HG03469 (cell line): ENCODE data around the gene TRIM17.

ENCODE experiments used
- ATAC-seq: cut with Tn5 transposase; IDR thresholded peaks from one replicate; pipeline ENCODE4 v1.9.1; 2021; ENCODE audit warnings: mild to moderate bottlenecking, moderate library complexity, moderate number of reproducible peaks; ENCODE audit not compliant: unreplicated experiment

TRIM17 gene, protein sequence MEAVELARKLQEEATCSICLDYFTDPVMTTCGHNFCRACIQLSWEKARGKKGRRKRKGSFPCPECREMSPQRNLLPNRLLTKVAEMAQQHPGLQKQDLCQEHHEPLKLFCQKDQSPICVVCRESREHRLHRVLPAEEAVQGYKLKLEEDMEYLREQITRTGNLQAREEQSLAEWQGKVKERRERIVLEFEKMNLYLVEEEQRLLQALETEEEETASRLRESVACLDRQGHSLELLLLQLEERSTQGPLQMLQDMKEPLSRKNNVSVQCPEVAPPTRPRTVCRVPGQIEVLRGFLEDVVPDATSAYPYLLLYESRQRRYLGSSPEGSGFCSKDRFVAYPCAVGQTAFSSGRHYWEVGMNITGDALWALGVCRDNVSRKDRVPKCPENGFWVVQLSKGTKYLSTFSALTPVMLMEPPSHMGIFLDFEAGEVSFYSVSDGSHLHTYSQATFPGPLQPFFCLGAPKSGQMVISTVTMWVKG

DNA sequence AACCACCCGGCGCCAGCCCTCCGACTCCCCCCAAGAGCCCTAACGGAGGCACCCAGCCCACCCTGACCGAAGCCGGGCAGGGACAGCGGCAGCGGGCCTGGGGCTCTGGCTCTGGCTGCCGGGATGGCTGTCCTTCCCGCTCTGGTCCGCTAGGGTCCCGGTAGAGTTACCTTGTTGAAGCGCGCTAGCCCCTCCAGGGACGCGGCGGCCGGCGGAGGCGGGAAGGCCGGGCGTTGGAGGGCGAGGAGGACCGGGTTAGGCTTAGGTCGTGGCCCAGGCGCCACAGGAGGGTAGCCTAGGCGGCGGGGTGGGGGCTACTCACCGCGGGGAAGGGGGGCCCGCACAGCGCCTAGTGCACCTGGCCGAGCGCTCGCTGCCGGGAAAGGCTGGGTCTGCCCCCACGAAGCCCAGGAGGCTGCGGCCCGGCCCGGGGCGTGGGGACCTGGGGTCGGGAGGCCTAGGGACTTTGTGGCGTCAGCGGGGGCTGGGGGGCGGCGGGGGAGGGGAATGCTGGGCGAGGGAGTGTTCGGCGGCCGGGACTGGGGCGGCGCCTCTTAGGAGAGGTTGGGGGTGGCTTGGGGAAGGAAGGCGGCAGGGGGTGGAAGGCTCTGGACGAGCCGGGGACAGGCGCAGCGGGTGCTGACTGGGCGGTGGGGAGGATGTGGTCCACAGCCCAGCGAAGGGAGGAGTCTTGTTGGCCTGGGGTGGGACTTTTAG lies at the start of gene TRIM17:
Gene TRIM17, minus strand, starts transcription at position 645 of the 717 bp plus-strand sequence. CDS start 1,789 bp downstream, outside the sequence.
- ATAC-seq, result no peak

DNA sequence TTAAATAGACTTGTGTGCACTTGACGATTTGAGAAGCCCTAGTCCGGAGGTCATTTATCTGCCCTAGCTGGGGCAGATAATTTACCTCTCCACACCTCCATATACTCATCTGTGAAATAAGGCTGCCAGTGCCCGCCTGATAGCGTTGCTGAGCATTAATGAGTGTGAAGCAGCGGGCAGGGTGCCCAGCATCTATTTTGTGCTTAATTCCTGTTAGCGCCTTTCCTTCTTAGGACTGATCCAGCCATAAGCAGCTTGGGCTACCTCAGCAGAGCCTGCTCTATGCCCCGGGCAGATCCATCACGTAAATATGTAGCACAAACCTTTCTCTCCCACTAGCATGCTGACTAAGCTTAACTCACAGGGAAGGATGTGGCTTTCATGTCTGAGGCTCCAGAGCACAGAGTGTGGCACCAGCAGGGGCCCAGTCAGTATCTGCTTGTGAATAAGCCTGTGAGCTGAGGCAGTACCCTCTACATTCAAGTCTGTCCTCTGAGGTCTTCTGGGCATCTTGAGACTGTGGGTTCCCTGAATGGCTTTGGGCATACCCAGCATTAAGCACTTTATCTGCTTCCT lies 49.0 kb upstream of the TRIM17 start:
- no peak for ATAC-seq

DNA sequence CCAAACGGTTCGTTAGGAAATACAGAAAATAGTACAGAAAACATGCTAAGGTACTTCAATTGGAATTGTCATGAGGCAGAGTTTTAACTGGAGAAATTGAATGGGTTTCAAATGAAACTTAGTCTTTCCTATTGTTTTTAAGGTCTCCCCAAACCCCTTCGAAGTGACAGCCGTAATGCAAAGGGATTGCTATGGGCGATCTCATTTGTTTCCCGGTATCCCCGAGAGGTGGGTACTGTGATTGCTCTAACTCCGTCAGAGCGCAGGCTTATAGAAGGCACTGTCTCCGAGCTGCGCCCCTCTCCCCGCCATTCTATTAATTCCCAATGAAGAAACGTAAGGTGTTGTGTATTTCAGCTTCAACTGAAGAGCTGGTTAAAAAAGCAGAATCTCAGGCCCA lies 48.5 kb upstream of the TRIM17 start:
- no peak for ATAC-seq

DNA sequence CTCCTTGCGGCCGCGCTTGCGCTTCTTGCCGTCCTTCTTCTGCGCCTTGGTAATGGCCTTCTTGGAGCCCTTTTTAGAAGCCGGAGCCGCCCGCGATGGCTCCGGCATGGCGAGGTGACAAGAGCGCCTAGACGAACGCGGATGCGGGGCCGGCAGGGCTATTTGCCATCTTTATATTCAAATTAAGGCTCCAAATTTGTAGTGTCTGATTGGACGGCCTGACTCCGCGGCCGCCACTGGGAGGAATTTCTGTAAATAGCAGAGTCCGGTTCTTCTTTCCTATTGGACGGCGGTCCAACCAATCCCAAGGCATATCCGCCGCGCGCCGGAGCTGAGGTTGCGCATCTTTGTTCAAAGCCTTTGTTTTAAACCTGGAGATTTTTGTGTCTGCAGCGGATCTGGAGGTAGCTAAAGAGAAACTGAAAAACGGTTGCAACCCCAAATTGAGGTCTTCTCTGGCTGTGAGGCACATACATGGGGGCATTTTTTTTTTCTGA lies 47.9 kb upstream of the TRIM17 start:
- peak; percentile 66 for ATAC-seq

DNA sequence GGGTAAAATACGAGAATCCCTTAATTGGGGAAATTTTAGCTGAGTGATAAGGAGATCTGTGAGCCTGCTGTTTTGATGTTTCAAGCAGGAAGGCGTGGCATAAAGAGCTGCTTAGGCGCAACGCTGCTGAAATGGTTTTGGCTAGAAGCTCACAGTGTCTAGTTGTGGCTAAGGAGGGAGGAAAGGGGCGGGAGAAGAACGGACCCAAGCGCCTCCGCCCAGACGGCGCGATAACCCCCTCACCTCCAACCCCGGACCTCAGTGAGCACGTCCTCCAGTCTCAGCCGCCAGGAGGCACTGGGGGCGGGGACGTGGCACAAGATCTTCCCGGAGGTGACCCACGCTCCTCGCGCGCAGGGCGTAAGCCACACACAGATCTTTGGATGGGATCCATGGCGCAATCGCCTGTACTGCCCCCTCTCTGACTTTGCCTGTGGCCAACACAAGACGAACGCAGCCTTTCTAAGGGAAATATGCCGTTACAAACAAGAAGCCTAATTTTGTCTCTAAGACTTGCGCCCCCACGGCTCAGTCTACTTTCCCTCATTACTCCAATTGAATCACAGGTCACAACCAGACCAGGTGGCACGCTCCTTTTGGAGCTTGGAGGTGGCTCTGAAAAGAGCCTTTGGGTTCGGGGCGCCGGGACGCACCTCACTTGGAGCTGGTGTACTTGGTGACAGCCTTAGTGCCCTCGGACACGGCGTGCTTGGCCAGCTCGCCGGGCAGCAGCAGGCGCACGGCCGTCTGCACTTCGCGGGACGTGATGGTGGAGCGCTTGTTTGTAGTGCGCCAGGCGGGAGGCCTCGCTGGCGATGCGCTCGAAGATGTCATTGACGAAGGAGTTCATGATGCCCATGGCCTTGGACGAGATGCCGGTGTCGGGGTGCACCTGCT lies 47.1 kb upstream of the TRIM17 start:
- ATAC-seq, result peak; percentile 40

DNA sequence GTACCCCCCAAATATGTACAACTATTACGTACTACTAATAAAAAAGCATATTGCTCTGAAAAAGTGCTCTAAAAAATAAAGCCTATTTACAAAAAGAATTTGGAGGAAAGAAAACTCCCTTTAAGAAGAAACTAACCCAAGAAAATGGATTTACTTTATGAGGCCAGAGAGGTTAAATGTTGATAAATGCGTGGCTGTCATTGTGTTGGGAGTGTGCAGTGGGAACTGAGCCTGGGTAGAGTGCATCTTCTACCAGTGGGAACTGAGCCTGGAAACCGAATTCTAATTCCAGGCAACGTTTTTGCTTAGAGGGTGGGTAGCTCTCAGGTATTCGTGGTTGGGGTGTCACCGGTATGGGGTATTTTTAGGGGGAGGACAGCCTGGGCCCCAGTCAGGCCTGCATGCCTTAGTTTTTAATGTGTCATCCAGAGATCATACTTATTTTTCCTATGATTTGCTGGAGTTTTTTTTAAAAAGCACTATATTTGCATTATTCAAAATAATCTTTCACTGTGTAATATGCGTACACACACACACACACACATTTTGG lies 46.4 kb upstream of the TRIM17 start:
- ATAC-seq, result no peak

DNA sequence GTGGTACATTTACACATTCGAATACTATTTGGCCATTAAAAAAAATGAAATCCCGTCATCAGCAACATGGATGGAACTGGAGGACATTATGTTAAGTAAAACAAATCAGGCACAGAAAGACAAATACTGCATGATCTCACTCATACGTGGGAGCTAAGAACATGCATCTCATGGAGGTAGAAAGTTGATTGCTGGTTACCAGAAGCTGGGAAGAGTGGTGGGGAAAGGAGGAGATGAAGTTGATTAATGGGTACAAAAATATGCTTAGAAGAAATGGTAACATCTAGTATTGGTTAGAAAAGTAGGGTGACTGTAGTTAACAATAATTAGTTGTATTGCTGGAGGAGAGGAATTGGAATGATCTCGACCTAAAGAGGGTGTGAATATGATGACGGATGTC lies 45.9 kb upstream of the TRIM17 start:
- ATAC-seq, result no peak

DNA sequence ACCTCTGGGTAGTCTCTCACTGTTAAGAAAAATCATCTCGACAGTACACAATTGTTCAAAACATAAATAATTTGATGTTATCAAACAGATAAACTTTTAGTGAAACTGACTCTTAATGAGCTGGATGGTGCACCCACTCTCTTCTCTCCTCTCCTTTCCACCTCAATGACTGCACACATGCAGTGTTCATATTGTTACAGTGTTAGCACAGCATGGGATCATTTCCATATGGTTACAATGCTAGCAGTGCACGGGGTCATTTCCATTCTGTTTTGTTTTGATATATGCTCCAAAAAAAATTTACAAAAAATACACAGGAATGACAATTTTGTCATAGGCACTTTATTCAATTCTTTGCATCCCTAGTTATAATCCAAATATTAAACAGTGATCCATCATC lies 44.2 kb upstream of the TRIM17 start:
- ATAC-seq, result no peak

DNA sequence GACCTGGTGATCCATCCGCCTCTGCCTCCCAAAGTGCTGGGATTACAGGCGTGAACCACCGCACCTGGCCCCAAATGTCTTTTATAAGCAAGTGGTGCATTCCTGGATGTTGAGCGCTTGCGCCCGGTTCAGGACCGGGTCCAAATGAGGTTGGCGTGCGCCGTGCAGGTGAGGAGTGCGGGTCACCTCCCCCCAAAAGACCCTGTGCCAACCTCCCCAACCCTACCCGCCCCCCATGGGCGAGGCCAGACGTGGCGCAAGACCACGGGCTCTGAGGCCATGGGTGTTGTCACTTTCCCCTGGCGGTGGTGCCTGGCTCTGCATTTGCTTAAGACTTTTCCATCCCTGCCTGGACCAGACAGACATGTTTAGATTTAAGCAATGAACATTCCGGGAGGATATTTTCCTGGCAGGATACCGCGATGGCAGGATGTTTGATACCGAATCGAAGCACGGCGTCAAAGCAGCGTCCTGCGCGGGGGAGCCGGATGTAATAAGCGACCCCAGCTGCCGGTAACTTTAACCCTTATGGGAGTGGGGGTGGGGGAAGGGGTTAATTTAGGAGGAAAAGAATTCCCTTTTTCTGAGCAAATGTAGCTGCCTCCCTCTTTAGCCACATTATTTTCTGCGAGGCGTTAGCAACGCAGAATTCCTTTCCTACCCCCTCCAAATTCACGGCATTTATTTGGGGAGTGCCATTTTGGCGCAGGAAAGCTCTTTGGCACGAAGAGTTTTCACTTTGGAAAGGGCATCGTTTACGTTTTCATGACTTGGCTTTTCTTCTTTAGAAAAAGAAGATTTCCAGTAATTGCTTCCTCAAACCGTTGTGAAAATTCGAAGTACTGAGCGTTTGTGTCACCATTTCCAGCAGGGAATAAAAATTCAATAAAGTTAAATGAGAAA lies 42.7 kb upstream of the TRIM17 start:
- no peak for ATAC-seq

DNA sequence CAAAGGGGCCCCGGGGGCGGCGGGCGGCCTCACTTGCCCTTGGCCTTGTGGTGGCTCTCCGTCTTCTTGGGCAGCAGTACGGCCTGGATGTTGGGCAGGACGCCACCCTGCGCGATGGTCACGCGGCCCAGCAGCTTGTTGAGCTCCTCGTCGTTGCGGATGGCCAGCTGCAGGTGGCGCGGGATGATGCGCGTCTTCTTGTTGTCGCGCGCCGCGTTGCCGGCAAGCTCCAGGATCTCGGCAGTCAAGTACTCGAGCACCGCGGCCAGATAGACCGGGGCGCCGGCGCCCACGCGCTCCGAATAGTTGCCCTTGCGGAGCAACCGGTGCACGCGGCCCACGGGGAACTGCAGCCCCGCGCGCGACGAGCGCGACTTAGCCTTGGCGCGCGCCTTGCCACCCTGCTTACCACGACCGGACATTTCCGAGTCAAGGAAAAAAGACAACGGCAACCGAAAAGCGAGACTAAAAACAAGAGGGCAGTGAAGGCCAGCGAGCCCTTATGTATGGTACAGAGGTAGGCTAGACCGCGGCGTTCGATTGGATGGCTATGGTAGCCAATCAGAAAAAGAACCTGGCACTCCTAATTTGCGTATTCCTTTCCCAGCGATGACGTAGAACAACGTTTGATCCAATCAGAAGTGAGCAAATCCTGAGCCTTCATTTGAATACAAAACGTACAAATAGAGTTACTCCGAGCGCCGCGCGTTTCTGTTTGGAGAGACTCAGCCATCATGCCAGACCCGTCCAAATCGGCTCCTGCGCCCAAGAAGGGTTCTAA lies 40.9 kb upstream of the TRIM17 start:
- ATAC-seq, result peak; percentile 72

DNA sequence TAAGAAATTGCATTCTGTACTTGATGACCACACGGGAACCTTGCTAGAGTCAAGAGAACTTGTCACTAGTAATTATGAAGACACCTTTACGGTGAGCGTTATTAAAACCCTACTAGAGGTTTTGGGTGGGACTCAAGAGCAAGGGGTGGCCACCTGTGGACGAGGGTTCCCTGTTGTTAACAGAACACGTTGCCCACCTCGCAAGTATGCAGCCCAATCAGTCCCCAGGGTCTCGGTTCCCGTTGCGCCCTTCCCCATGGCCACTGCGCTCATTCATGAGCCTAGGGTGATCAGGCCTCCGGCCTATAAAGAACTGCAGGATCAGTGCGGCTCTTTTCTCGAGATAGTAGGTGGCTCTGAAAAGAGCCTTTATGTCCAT lies 40.3 kb upstream of the TRIM17 start:
- peak; percentile 1 for ATAC-seq

DNA sequence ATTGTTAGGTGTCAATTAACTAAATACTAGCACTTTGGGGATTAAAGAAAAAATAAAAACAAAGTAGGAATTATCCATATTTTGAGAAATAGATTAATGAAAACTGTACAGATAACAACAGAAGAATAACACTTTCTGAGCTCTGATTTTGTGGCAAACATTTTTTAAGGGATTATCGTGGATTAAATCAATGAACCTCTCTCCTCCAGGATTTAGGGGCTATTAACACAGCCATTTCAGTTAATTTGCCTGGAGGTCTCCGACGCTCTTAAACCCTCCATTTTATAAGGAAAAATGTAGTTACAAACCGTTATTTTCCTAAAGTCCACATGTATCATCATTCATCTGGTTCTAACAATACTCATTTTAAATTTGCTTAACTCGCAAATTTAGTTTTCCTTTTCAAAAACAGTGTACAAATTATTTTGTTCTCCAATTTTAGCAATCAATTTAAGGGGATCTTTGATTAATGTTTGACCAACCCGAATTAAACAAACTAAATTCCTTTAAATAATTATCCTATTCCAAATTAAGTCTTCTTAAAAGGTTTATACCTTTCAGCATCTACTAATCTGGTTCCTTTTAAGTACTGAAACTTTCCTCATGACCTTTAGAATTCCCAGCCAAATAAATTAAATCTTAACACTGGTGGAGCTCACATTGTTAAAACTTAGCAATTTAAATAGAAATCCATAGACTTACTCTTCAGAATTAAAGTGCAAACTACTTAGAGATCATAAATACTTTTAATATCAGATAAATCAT lies 39.8 kb upstream of the TRIM17 start:
- ATAC-seq, result no peak

DNA sequence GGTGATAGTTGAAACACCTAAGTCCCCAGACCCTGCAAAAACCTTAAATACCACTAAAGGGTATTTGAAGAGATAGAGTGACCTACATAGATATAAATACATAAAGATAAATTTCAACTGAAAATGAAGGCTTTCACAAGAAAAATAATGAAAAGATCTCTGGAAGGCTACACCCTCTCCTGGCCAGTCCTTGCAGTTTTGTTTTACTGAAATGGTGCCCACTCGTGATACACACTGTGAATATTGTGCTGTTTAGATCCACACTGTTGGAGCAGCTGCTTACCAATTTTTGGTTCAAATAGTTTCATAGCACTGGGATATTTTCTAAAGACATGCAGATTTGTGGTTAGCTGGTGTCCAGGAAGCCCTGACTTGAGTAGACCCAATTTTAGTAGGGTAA lies 39.1 kb upstream of the TRIM17 start:
- ATAC-seq, result no peak

DNA sequence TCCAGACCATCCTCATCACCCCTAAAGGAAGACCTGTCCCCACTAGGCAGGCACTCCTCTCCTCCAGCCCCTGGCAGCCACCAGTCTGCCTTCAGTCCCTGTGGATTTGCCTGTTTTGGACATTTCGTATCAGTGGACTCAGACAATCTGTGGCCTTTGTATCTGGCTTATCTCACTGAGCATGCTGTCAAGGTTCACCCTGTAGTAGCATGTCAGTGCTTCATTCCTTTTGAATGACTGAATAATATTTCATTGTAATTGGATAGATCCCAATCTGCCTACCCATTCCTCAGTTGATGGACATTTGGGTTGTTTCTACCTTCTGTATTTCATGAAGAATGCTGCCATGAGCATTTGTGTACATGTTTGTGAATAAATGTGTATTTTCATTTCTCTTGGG lies 37.6 kb upstream of the TRIM17 start:
- ATAC-seq, result no peak

DNA sequence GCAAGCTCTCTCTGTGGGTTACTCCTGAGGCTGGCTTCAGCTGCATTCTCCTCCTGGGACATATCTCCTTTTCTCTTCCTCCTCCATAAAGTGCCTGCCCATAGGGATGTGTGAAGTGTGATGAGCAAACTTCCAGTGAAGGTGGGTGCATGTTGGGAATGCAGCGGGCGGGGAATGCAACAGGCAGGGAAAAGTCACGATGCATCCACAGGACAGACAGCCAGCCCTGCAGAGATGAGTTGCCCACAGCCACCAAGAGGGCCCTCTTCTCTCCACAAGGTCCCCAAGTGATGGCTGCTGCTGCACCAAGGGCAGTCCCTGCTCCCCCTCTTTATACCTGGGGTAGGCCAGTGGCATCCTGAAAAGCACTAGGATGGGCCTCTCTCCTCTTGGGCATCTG lies 37.0 kb upstream of the TRIM17 start:
- no peak for ATAC-seq

DNA sequence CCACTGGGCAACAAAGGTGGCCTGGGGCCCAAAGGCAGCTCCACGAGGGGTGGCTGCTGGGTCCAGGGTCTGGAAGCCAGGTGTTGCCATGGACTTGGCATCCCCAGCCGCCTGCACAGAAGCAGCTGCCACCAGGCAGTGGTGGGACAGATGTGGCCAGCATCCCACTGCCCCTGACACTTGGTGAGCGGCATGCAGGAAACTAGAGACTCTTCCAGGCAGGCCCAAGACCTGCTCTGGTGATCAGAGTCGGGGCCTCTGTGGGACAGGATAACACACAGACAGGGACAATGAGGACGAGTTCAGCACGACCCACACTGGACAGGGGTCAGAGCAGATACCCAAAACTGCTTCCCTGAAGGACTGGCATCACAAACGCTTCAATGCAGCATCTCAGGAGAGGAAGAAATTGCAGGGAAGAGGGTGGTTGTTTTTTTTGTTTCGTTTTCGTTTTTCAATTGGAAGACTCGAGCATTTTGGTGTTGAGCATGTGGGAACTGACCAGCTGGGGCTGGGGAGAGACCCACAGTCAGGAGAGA lies 36.4 kb upstream of the TRIM17 start:
- ATAC-seq, result no peak

DNA sequence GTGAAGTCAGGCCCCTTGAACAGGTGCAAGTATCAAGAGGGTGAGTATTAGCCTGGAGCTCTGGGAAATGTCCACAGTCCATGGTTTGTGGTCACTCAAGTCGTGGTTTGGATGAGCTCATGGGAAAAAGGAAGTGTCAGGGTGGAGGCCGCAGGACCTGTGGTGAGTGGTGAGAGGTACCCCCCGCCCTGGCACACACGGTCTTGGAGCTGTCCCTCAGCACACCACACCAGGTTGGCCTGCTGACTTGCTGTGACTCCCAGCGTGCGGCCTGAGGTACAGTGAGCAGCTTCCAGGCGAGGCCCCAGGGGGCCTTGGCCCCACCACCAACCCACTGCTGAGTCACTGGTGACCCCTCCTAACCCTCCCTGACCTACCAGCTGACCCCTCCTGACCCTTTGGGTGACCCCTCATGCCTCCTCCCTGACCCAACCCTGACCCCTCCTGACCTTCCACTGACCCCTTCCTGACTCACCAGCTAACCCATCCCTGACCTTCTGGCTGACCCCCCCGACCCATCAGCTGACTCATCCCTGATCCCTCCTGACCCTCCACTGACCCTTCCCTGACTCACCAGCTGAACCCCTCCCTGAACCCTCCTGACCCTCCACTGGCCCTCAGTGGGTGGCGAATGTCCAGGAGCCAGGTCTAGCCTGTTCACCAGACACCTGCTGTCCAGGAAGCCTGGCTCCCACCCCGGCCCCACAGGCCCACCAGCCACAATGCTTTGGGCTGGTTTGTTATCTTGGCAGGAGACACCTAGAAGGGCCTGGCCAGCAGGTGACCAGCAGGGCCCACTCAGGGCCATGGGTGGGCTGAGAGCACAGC lies 35.7 kb upstream of the TRIM17 start:
- ATAC-seq, result no peak
